Measurements from ENCODE around the gene MYO18B. TPM values are rescaled to one million over a fixed set of nuclear protein-coding genes. Genes with fewer than 3 reads are reported as not detected.
A peak's percentile ranks its signal among the peaks of the same experiment; 100 is the strongest.

Gene MYO18B
- total and polyA plus RNA-seq, 2 donors (not counting 3 experiments of a cell fraction or from before 2014, with no cell fraction given), result 0.01 TPM; not detected in 1

GRCh38 chr22:25774575-25775026 lies 32.6 kb downstream of the MYO18B start:
- TF ChIP-seq POLR2A (IDR thresholded peaks at IDR 0.05; ENCODE audit: low read depth, low read length) (no peak), CTCF (IDR thresholded peaks at IDR 0.05; ENCODE audit: extremely low read depth in 1 of 2, insufficient read depth in 1 of 2, low read depth in 1 of 2, low read length in 2 of 2) (peak; percentile 34 to 52)
- ChIA-PET POLR2A (no interaction called here), CTCF (interaction anchor here (2.0 to 5.7 kb wide), 4 partner anchors 12 to 558 kb away, joined by 6 to 159 read pairs (median 44); no protein-coding TSS in a partner anchor)
- H3K4me2 ChIP-seq (ENCODE audit: insufficient read depth, low read length), result no peak overlapping the region
- intact Hi-C loops (cut with micrococcal nuclease) (loop anchor here (1.0 to 5.0 kb wide), 6 partner anchors 72 to 557 kb away; partner anchors contain the start of gene GRK3), dilution Hi-C loops (cut with MboI; ENCODE audit: extremely low pct_ligation_motif_present, low sequenced_read_pairs) (no loop called here)
- no peaks in the 10 kb centered on the region for H3K36me3 ChIP-seq (ENCODE audit: control insufficient read depth in 2 of 2, extremely low read depth in 1 of 2, insufficient read depth in 2 of 2, low read length in 2 of 2)
- no peaks in the 10 kb centered on the region for H3K4me1 ChIP-seq (ENCODE audit: control insufficient read depth, extremely low read depth, insufficient read depth, low read length)
- H3K4me3 ChIP-seq (replicated peaks in 1 of 3; ENCODE audit: insufficient read depth in 1 of 3, low read depth in 1 of 3, low read length in 3 of 3), result no peak overlapping the region
- FAIRE-seq (no peak), DNase-seq (ENCODE audit: low read depth, low spot score) (no peak)
- no peaks in the 10 kb centered on the region for H3K9me1 ChIP-seq (replicated peaks; ENCODE audit: control insufficient read depth, extremely low read depth, insufficient read depth, low read length)
- no TSS peak for BruUV-seq (replicated peaks)
- H3K27me3 ChIP-seq (ENCODE audit: control insufficient read depth in 2 of 2, insufficient read depth in 2 of 2, low read length in 2 of 2), result no peaks in the 10 kb centered on the region
- H3K27ac ChIP-seq (ENCODE audit: insufficient read depth, low read depth, low read length), result no peak overlapping the region
- no peaks in the 10 kb centered on the region for H3K9me3 ChIP-seq (replicated peaks; ENCODE audit: control insufficient read depth, insufficient read depth, low read length)
- H4K20me1 ChIP-seq (replicated peaks; ENCODE audit: control insufficient read depth, extremely low read depth, insufficient read depth, low read length), result no peaks in the 10 kb centered on the region
- H3K79me2 ChIP-seq (ENCODE audit: control insufficient read depth, insufficient read depth, low read length), result no peaks in the 10 kb centered on the region
- no peak overlapping the region for H3K9ac ChIP-seq (replicated peaks; ENCODE audit: extremely low read depth, insufficient read depth, low read length)
- no peak overlapping the region for H2AFZ ChIP-seq (ENCODE audit: low read depth, low read length)

GRCh38 chr22:25775531-25775930 lies 33.5 kb downstream of the MYO18B start:
- Histone ChIP-seq H3K4me1 (ENCODE audit: control insufficient read depth, extremely low read depth, insufficient read depth, low read length) (no peaks in the 10 kb centered on the region), H3K9me3 (replicated peaks; ENCODE audit: control insufficient read depth, insufficient read depth, low read length) (no peaks in the 10 kb centered on the region), H3K36me3 (ENCODE audit: control insufficient read depth in 2 of 2, extremely low read depth in 1 of 2, insufficient read depth in 2 of 2, low read length in 2 of 2) (no peaks in the 10 kb centered on the region), H3K9ac (replicated peaks; ENCODE audit: extremely low read depth, insufficient read depth, low read length) (no peak overlapping the region), H3K9me1 (replicated peaks; ENCODE audit: control insufficient read depth, extremely low read depth, insufficient read depth, low read length) (no peaks in the 10 kb centered on the region), H4K20me1 (replicated peaks; ENCODE audit: control insufficient read depth, extremely low read depth, insufficient read depth, low read length) (no peaks in the 10 kb centered on the region), H3K4me3 (replicated peaks in 1 of 3; ENCODE audit: insufficient read depth in 1 of 3, low read depth in 1 of 3, low read length in 3 of 3) (no peak overlapping the region), H3K4me2 (ENCODE audit: insufficient read depth, low read length) (no peak overlapping the region), H3K27me3 (ENCODE audit: control insufficient read depth in 2 of 2, insufficient read depth in 2 of 2, low read length in 2 of 2) (no peaks in the 10 kb centered on the region), H3K79me2 (ENCODE audit: control insufficient read depth, insufficient read depth, low read length) (no peaks in the 10 kb centered on the region), H2AFZ (ENCODE audit: low read depth, low read length) (no peak overlapping the region), H3K27ac (ENCODE audit: insufficient read depth, low read depth, low read length) (no peak overlapping the region)
- no TSS peak for BruUV-seq (replicated peaks)
- CTCF ChIA-PET, result interaction anchor here (5.7 kb wide), 1 partner anchor 314 kb away, joined by 159 read pairs; no protein-coding TSS in a partner anchor
- TF ChIP-seq CTCF (IDR thresholded peaks at IDR 0.05; ENCODE audit: extremely low read depth in 1 of 2, insufficient read depth in 1 of 2, low read depth in 1 of 2, low read length in 2 of 2) (no peak), MYC (IDR thresholded peaks at IDR 0.05; ENCODE audit: low read depth, low read length) (no peak), MAX (IDR thresholded peaks at IDR 0.05; ENCODE audit: insufficient read depth, insufficient read length) (no peak), GATA2 (IDR thresholded peaks at IDR 0.05; ENCODE audit: insufficient read depth, insufficient read length, low read depth, low read length) (no peak), POLR2AphosphoS5 (IDR thresholded peaks at IDR 0.05; ENCODE audit: insufficient read depth, low read depth, low read length) (no peak), JUN (IDR thresholded peaks at IDR 0.05; ENCODE audit: borderline replicate concordance, insufficient read depth, insufficient read length, low read depth) (no peak), EZH2 (IDR thresholded peaks at IDR 0.05; ENCODE audit: borderline replicate concordance, low read depth, low read length, severe bottlenecking) (no peak), FOS (IDR thresholded peaks at IDR 0.05; ENCODE audit: borderline replicate concordance, insufficient read depth, low read length) (no peak), POLR2A (IDR thresholded peaks at IDR 0.05; ENCODE audit: low read depth, low read length) (no peak)
- POLR2A ChIA-PET, result no interaction called here
- intact Hi-C loops (cut with micrococcal nuclease), result loop anchor here (2.0 kb wide), 1 partner anchor 73 kb away; no protein-coding TSS in a partner anchor
- FAIRE-seq (no peak), DNase-seq (ENCODE audit: low read depth, low spot score) (no peak)
- dilution Hi-C loops (cut with MboI; ENCODE audit: extremely low pct_ligation_motif_present, low sequenced_read_pairs), result no loop called here

Measured in endothelial cell of umbilical vein (primary cell).